Nephron (organoid): ENCODE measurements around the gene MIER3.

Experiments
- H3K27ac Mint-ChIP-seq, 3 experiments: 2 replicates each; pipeline ENCODE4 v1.8.0; 2020; ENCODE audit warnings: mixed read lengths in 3 of 3, mild to moderate bottlenecking in 2 of 3, moderate library complexity in 1 of 3
- H3K27me3 Mint-ChIP-seq: 2 replicates; pipeline ENCODE4 v1.8.0; 2021; ENCODE audit warnings: low read depth, mild to moderate bottlenecking, moderate library complexity, mixed read lengths
- H3K36me3 Mint-ChIP-seq: 2 replicates; pipeline ENCODE4 v1.8.0; 2020; ENCODE audit warnings: low read depth, mixed read lengths
- H3K4me1 Mint-ChIP-seq: 2 replicates; pipeline ENCODE4 v1.8.0; 2020; ENCODE audit warnings: mixed read lengths
- H3K4me3 Mint-ChIP-seq, 3 experiments: 2 replicates each; pipeline ENCODE4 v1.8.0; 2020; ENCODE audit warnings: mild to moderate bottlenecking in 3 of 3, mixed read lengths in 3 of 3, moderate library complexity in 2 of 3
- H3K9me3 Mint-ChIP-seq: 2 replicates; pipeline ENCODE4 v1.8.0; 2020; ENCODE audit warnings: mixed read lengths
- CTCF ChIP-seq, 3 experiments: fragments of 200-600 bp; sonication (generic); IDR thresholded peaks; one replicate each; pipeline ENCODE4 v1.5.0; 2021; ENCODE audit warnings: antibody characterized with exemption in 3 of 3; ENCODE audit not compliant: unreplicated experiment in 3 of 3

MIER3 gene

GRCh38 chr5:56876327-56876726 is 75.6 kb downstream of the MIER3 start:
- Mint-ChIP-seq H3K36me3 (peaks cover 80% of the 10 kb centered on the region), H3K27ac (peak overlapping the region in 1 of 3 experiments; percentile 29), H3K4me3 (no peak overlapping the region), H3K4me1 (no peaks in the 10 kb centered on the region), H3K27me3 (no peaks in the 10 kb centered on the region), H3K9me3 (no peaks in the 10 kb centered on the region)
- no peak for TF ChIP-seq CTCF (IDR thresholded peaks at IDR 0.05; ENCODE audit: unreplicated experiment in 3 of 3)

- Mint-ChIP-seq H3K9me3 (no peaks in the 10 kb centered on the region), H3K27ac (peak overlapping the region in 1 of 3 experiments; percentile 18), H3K4me1 (no peaks in the 10 kb centered on the region), H3K27me3 (no peaks in the 10 kb centered on the region), H3K4me3 (no peak overlapping the region), H3K36me3 (peaks cover 75% of the 10 kb centered on the region)
- TF ChIP-seq CTCF (IDR thresholded peaks at IDR 0.05; ENCODE audit: unreplicated experiment in 3 of 3) = no peak
These were observed 78.9 kb downstream of the MIER3 start for GRCh38 chr5:56873056-56873455.

- Mint-ChIP-seq H3K27ac (no peak overlapping the region), H3K4me1 (no peaks in the 10 kb centered on the region), H3K4me3 (no peak overlapping the region), H3K9me3 (no peaks in the 10 kb centered on the region), H3K27me3 (no peaks in the 10 kb centered on the region), H3K36me3 (peaks cover 67% of the 10 kb centered on the region)
- TF ChIP-seq CTCF (IDR thresholded peaks at IDR 0.05; ENCODE audit: unreplicated experiment in 3 of 3) = no peak
These were observed 80.1 kb downstream of the MIER3 start for GRCh38 chr5:56871777-56872176.
